SHP77 (cell line): ENCODE data around the gene BCL3.
"Not testable (repeated sequence)": the region's sequence is repeated elsewhere in the genome, so short reads cannot be mapped to it uniquely, and the experiment has no call there.

Experiments
- DNase-seq, 2 experiments: peaks; one replicate each; lab custom pipeline; 2025; lab: John Stamatoyannopoulos, UW

The BCL3 gene

DNA sequence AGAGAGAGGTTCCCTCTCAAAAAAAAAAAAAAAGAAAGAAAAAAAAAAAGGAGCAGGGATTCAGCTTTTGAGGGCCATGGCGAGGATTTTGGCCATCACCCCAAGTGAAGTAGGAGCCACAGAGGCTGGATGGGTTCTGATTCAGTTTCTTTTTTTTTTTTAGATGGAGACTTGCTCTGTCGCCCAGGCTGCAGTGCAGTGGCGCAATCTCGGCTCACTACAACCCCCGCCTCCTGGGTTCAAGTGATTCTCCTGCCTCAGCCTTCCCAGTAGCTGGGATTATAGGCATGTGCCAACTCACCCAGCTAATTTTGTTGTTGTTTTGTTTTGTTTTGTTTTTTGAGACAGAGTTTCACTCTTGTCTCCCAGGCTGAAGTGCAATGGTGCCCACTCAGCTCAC, 27.1 kb upstream of the BCL3 start:
- DNase-seq: not testable (repeated sequence)

DNA sequence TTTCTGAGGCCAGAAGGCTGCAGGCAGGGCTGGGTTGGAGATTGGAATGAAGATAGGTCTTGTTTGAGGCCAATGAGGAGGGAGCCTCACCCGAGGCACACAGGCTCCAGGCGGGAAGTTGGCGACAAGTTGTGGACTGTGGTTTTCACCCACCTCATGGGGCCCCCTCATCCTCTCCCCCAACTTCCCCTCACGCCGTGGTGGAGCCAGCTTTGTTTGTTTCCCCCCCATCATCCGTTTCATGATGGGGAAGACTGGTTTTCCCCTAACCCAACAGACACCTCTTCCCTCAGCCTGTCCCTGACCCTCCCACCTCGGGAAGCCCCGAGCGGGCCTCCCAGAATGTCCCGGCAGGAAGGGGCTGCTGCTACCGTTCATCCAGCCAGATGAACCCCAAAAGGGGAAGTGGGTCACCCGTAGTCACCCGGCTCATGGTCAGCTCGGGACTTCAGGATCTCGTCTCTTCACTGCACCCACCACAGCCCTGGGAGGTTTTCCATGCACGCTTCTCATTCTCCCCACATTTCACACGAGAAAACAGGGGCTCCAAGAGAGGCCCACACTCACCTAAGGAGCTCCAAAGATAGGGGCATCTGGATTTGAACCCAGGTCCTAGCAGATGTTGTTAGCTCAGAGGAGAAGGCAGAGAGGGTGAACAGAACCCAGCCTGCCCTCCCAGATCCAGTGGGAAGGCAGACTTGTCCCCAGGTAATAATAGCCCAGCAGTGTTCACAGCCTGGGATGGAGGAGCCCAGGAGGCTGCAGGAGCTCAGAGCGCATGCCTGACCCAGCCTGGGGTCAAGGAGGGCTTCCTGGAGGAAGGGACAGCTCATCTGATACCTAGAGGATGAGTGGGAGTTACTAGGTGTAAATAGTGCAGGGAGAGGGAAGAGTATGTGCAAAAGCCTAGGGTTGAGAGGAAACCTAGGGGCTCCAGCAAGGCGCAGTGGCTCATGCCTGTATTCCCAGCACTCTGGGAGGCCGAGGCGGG, 26.1 kb upstream of the BCL3 start:
- DNase-seq: no peak

DNA sequence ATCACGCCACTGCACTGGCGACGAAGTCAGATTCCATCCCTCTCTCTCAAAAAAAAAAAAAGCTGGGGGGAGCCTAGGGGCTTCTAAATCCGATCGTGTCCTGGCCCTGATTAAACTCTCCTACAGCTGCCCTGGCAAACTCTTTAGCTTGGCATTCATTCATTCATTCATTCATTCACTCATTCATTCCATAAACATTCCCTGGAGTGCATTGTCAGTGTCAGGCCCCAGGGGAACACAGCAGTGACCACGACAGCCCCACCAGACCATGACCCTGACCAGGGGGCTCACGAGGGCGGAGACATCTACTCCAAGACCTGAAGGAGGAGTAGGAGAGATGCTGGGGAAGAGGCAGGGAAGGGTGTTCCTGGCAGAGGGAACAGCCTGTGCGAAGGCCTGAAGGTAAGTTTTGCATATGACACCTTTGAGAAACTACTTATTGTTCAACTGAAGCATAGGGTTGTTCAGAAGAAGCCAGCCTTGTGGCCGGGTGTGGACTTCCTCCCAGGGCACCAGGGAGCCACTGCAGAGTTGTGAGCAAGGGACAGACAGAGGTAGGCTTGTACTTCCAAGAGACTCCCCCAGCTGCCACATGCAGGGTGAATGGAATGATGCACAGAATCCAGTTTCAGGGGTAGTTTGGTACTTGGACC, 25.1 kb upstream of the BCL3 start:
- DNase-seq: no peak

DNA sequence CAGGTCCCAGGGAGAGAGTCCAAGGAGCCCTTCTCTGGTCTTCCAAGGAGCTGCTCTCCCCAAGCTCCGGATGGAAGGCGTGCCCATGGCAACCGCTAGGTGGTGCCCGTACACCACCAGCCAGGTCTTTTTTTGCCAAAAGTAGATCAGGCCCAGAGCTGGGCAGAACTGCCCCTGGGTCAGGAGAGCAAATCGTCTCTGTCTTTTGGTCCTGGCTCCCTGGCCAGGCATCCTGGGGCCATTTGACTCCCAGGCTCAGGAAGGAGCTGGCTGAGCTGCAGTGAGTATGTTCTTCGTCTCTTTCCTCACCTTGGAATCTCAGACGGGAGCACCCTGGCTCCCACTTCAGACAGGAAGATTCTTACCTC, 24.6 kb upstream of the BCL3 start:
- peak; percentile 58 to 64 for DNase-seq

- no peak for DNase-seq
These were observed 23.3 kb upstream of the BCL3 start for GRCh38 chr19:44725251-44725650.

DNA sequence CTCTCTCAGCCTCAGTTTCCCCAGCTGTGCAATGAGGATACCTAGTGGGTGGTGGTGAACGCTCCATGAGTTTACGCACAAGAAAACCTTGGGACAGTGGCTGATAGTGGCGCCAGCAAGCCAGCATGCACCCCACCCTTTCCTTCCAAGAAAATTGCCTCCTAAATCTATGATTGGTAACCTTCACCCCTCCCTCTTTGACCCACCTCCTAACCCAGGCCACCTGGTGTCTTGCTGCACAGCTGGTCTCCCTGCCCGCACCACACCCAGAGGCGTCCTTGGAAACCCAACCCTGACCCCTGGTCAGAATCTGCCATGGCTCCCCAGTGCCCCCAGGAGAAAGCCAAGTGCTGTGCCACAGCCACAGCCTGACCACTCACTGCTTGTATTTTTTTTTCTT, 22.8 kb upstream of the BCL3 start:
- DNase-seq: no peak

DNA sequence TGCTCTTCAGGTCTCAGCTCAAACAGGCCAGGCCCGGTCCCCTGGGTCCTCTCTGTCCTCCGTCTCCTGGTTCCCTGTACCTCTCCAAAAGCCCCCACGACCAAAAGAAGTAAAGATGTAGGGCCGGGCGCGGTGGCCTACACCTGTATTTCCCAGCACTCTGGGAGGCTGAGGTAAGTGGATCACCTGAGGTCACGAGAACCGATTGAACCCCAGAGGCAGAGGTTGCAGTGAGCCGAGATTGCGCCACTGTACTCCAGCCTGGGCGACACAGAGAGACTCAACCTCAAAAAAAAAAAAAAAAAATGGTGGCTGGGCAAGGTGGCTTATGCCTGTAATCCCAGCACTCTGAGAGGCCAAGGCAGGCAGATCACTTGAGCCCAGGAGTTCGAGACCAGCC, 22.0 kb upstream of the BCL3 start:
- DNase-seq: no peak

GRCh38 chr19:44728178-44728577, 20.3 kb upstream of the BCL3 start:
- no peak for DNase-seq

- DNase-seq: no peak
These were observed 18.9 kb upstream of the BCL3 start for GRCh38 chr19:44729516-44730033.

GRCh38 chr19:44731081-44731480, 17.4 kb upstream of the BCL3 start:
- no peak for DNase-seq

DNA sequence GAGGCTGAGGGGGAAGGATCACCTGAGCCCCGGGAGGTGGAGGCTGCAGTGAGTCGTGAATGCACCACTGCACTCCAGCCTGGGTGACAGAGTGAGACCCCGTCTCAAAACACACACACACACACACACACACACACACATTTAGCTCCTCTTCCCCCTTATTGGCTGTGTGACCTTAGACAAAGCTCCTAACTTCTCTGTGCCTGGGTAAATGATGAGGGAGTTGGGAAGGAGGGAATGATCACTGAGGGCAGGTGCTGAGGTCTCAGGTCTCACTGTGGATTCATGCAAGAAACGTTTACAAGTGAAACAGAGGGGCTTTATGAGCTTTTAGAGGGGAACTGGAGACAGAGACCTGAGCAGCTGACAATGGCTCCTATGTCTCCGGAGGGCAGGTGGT, 16.9 kb upstream of the BCL3 start:
- DNase-seq: no peak

DNA sequence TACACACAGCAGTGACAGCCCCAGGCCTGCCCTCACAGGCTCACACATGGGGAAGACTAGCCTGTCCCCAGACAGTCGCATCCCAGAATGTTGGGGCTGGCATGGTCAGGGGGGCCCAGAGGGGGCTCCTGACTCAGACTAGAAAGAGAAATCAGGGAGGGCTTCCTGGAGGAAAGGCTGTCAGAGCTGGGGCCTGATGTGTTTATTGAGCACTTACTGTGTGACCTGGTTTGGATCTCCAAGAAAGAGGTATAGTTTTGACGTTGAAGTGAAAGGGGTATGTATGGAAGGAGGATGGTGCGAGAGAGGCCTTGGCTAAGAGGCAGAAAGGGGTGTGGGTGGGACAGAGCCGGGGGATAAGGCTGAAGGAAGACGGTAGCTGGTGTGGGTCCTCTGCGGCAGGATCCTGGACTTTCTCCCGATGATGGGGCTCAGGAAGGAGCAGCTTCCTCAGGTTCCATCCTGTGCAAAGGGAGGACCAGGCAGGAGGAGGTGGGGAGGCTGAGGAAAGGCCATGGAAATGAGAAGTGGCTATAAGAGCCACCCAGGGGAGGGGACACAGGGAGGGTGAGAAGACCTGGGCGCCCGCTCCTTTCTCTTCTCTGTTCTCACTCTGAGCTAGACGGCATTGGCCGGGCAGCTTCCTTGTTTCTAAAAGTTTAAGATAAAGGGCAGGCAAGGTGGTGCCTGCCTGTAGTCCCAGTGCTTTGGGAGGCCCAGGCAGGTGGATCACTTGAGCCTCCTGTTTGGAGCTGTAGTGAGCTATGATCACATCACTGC, 16.1 kb upstream of the BCL3 start:
- no peak for DNase-seq

DNA sequence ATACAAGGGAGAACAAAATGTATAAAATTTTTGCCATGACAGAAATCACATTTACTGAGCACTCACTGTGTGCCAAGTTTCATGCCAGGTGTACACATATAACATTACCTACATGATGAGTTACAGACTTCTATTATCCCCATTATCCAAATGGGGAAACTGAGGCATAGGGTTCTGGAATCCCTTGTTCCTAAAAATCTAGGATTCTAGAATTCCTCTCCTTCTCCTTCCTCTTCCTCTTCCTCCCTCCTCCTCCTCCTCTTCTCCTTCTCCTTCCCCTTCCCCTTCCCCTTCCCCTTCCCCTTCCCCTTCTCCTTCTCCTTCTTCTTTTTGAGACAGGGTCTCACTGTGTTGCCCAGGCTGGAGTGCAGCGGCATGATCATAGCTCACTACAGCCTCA, 14.2 kb upstream of the BCL3 start:
- DNase-seq: no peak

DNA sequence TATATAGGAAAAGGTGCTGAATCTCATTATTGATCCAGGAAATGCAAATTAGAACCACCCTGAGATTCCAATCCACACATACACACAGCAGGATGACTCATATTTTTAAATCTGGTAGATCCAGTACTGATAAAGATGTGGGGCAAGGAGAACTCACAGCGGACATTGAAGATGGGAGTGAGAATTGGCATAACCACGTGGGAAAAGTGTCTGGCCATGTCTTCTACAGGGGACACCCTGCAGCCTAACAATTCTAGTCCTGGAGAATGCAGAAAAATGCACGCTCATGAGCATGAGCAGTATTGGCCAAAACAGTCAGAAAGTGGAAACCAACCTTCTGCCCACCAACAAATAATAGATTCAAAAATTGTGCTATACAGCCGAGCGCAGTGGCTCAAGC, 13.5 kb upstream of the BCL3 start:
- DNase-seq: no peak

- DNase-seq: no peak
These were observed 11.1 kb upstream of the BCL3 start for GRCh38 chr19:44737238-44738071.

DNA sequence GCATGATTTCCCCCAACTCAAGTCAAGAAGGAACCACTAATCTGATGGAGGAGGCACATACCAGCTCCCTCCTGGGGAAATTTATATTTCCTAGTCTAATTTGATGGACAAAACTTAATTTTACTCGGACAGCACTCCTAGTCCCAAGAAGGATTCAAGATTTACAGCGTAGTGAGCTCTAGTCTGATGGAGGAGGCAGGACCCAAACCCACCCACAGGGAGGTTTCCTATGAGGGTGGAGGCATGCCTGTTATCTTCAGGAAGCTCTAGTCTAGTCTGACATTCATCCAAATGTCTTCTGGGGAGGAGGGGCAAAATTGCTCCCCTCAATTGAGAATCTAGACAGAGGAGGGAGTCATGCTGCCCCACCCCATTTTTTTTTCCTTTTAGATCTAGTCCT, 10.4 kb upstream of the BCL3 start:
- no peak for DNase-seq

GRCh38 chr19:44738603-44739558, 9.6 kb upstream of the BCL3 start:
- DNase-seq: no peak

DNA sequence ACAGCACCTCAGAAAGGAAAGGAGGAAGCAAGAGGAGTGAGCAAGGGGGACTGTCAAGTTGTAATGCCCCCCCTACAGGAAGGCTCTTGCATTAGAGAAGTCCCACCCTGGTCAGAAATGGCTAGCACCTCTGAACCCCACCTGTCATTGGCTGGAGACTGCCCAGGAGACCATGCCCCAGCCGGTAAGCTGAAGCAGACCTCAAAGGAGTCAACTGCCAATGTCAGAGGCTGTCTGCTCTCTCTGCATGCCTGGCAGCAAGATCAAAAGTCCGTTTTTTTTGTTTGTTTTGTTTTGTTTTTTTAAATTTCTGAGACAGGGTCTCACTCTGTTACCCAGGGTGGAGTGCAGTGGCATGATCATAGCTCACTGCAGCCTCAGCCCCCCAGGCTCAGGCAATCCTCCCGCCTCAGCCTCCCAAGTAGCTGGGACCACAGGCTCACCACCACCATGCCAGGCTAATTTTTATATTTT, 8.1 kb upstream of the BCL3 start:
- DNase-seq: no peak

DNA sequence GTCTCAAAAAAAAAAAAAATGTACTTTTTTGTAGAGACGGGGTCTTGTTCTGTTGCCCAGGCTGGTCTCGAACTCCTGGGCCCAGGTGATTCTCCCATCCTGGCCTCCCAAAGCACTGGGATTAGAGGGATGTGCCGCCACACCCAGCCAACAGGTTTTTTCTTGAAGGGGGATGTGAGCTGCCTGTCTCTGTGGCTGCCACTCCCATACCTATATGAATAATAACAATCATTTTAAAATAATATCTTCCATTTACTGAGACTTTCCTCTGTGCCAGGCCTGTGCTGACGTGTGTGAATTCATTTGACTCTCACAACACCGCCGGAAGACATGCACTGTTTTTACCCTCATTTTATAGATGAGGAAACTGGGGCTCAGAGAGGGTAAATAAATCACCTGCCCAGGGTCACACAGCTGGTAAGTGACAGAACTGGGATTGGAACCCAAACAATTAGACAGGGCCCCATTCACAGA, 7.2 kb upstream of the BCL3 start:
- peak in 1 of 2 experiments; percentile 65 for DNase-seq

- peak; percentile 94 to 95 for DNase-seq
These were observed 6.6 kb upstream of the BCL3 start for GRCh38 chr19:44741841-44742329.
